Natural killer cell (primary cell): ENCODE data around the gene GALNT16. TPM values are rescaled to one million over a fixed set of nuclear protein-coding genes. Genes with fewer than 3 reads are reported as not detected.

Experiments
- ATAC-seq, 3 donors: fragments of 150-1000 bp in 2 of 3; fragments of 200-7000 bp in 1 of 3; cut with Tn5 transposase; 1 replicate in 1 of 3; 2 replicates in 2 of 3; pipeline ENCODE4 v1.10.0; 2021; ENCODE audit warnings: mild to moderate bottlenecking in 2 of 3, moderate library complexity in 2 of 3
- DNase-seq, 2 donors: peaks; one replicate each; pipeline versions ENCODE4 v3.0.0 to v3.0.0-alpha.2; 2013 to 2021; ENCODE audit warnings: mixed read lengths in 1 of 2
- H3K27ac ChIP-seq: one replicate; pipeline ENCODE4 v1.5.1; 2013; ENCODE audit warnings: mild to moderate bottlenecking, low read length
- H3K27me3 ChIP-seq: one replicate; pipeline ENCODE4 v1.6.1; 2013; ENCODE audit warnings: low read length; ENCODE audit not compliant: control insufficient read depth, insufficient read depth
- H3K36me3 ChIP-seq: one replicate; pipeline ENCODE4 v1.6.1; 2013; ENCODE audit warnings: low read length; ENCODE audit not compliant: control insufficient read depth, insufficient read depth
- H3K4me1 ChIP-seq: one replicate; pipeline ENCODE4 v1.6.1; 2013; ENCODE audit warnings: low read length; ENCODE audit not compliant: control insufficient read depth, insufficient read depth
- H3K4me3 ChIP-seq: one replicate; pipeline ENCODE4 v1.5.1; 2013; ENCODE audit warnings: low read length
- H3K9me3 ChIP-seq: one replicate; pipeline ENCODE4 v1.6.1; 2013; ENCODE audit warnings: low read length; ENCODE audit not compliant: control insufficient read depth, insufficient read depth
- H3K27ac Mint-ChIP-seq, 2 donors: one replicate each; pipeline ENCODE4 v1.8.0; 2022; ENCODE audit warnings: mild to moderate bottlenecking in 2 of 2, mixed read lengths in 2 of 2, moderate library complexity in 1 of 2
- H3K27me3 Mint-ChIP-seq, 2 donors: one replicate each; pipeline ENCODE4 v1.8.0; 2022; ENCODE audit warnings: low read depth in 2 of 2, mixed read lengths in 2 of 2
- H3K36me3 Mint-ChIP-seq: one replicate; pipeline ENCODE4 v1.8.0; 2022; ENCODE audit warnings: mixed read lengths
- H3K4me1 Mint-ChIP-seq, 2 donors: one replicate each; pipeline ENCODE4 v1.8.0; 2022; ENCODE audit warnings: mixed read lengths in 2 of 2
- H3K4me3 Mint-ChIP-seq: one replicate; pipeline ENCODE4 v1.8.0; 2022; ENCODE audit warnings: mild to moderate bottlenecking, moderate library complexity, mixed read lengths
- H3K9me3 Mint-ChIP-seq, 2 donors: one replicate each; pipeline ENCODE4 v1.8.0; 2022; ENCODE audit warnings: mixed read lengths in 2 of 2
- WGBS: methylation state at CpG from one replicate; pipeline ENCODE4 v1.1.7; 2013; ENCODE audit warnings: missing lambda C conversion rate; ENCODE audit not compliant: insufficient coverage; 5-methylcytosine and 5-hydroxymethylcytosine counted together
- intact Hi-C: fragments of 100-400 bp; cut with micrococcal nuclease; formaldehyde crosslinking; loops from one replicate; pipeline ENCODE4 v1.14.2; 2022
- total RNA-seq, 4 donors: library from RNA; stranded (reverse); fragments of 120-200 nt in 1 of 4; gene quantifications; one replicate each; pipeline versions ENCODE4 v1.2.3 to v1.2.4, GENCODE V29; 2013 to 2022
- TF ChIP-seq, protein P1 (sequence below): fragments of 200-600 bp; IDR thresholded peaks from one replicate; pipeline ENCODE4 v1.8.0; 2022; ENCODE audit warnings: antibody characterized with exemption

GALNT16 gene
- total RNA-seq, 3 donors from 2014 or later (not counting 1 experiment from before 2014, with no cell fraction given) = not detected

DNA sequence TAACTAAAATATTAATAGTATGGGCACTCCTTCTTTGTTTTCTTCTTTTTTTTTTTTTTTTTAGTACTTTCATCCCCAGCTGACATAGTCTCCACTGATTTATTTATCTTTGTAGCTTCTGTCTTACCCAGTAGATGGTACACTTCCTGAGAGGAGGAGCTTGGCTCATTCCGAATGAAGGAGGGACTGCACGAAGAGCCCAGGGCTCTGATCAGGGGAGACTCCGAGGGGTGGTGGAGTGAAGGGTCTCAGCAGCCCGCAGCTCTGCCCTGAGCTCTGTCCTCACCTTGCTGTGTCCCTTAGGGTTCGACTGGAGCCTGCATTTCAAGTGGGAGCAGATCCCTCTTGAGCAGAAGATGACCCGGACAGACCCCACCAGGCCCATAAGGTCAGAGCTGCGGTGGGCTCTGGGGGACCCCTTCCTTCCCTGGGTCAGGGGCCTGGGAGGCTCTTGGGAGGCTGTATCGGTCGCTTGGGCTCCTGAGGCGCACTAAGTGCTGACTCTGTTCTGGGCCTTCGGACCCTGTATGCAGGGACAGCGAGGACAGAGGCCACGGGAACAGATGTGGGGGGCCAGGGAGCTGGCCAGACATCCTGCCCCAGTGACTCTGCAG is 72.9 kb downstream of the GALNT16 start:
- Histone ChIP-seq H3K4me1 (no peaks in the 10 kb centered on the region), H3K4me3 (no peak overlapping the region), H3K27me3 (no peaks in the 10 kb centered on the region), H3K27ac (no peak overlapping the region), H3K9me3 (no peaks in the 10 kb centered on the region), H3K36me3 (no peaks in the 10 kb centered on the region)
- H3K27me3 Mint-ChIP-seq = peaks cover 0 to 6% of the 10 kb centered on the region in 2 donors
- H3K4me3 Mint-ChIP-seq = no peak overlapping the region
- intact Hi-C loops = no loop called here
- no peak overlapping the region for H3K27ac Mint-ChIP-seq
- no peaks in the 10 kb centered on the region for H3K9me3 Mint-ChIP-seq
- DNase-seq (no peak), ATAC-seq (no peak)
- WGBS = 85% methylated on average over 13 of the region's 13 CpGs
- H3K4me1 Mint-ChIP-seq = no peaks in the 10 kb centered on the region
- TF ChIP-seq, protein P1, sequence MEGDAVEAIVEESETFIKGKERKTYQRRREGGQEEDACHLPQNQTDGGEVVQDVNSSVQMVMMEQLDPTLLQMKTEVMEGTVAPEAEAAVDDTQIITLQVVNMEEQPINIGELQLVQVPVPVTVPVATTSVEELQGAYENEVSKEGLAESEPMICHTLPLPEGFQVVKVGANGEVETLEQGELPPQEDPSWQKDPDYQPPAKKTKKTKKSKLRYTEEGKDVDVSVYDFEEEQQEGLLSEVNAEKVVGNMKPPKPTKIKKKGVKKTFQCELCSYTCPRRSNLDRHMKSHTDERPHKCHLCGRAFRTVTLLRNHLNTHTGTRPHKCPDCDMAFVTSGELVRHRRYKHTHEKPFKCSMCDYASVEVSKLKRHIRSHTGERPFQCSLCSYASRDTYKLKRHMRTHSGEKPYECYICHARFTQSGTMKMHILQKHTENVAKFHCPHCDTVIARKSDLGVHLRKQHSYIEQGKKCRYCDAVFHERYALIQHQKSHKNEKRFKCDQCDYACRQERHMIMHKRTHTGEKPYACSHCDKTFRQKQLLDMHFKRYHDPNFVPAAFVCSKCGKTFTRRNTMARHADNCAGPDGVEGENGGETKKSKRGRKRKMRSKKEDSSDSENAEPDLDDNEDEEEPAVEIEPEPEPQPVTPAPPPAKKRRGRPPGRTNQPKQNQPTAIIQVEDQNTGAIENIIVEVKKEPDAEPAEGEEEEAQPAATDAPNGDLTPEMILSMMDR = no peak
- H3K36me3 Mint-ChIP-seq = no peaks in the 10 kb centered on the region

DNA sequence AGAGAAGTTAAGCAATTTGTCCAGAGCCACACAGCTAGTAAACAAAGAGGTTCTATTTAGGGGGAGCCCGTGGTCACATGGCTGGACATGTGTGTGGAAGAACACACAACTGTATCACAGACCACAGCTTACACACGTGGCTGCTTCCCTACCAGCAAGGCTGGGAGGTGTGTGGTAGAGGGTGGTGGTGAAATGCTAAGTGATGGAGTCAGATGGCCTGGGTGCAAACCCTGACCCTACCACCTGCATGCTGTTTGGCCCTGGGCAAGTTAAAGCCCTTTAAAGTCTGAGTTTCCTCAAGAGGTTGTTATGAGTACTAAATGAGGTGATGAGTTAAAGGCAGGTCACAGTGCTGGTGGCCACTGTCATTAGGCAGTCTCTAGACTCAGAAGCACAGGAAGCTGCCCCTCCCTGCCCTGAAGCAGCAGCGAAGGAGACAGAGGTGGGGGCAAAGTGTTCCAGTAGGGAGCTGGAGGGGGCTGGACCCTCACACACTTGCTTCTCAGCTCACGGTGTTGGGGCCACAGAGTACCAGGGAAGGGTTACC is 73.9 kb downstream of the GALNT16 start:
- H3K4me1 ChIP-seq = no peaks in the 10 kb centered on the region
- peak in 1 of 3 donors; percentile 42 for ATAC-seq
- no peaks in the 10 kb centered on the region for H3K27me3 ChIP-seq
- no peak overlapping the region for H3K27ac ChIP-seq
- H3K36me3 Mint-ChIP-seq = no peaks in the 10 kb centered on the region
- WGBS = 46% methylated on average over 3 of the region's 4 CpGs
- no peak for DNase-seq
- H3K4me3 Mint-ChIP-seq = no peak overlapping the region
- no peak overlapping the region for H3K27ac Mint-ChIP-seq
- intact Hi-C loops = no loop called here
- no peaks in the 10 kb centered on the region for H3K9me3 Mint-ChIP-seq
- no peaks in the 10 kb centered on the region for H3K36me3 ChIP-seq
- peaks cover 0 to 8% of the 10 kb centered on the region in 2 donors for H3K27me3 Mint-ChIP-seq
- TF ChIP-seq, protein P1 = no peak
- H3K4me3 ChIP-seq = no peak overlapping the region
- no peaks in the 10 kb centered on the region for H3K4me1 Mint-ChIP-seq
- H3K9me3 ChIP-seq = no peaks in the 10 kb centered on the region

DNA sequence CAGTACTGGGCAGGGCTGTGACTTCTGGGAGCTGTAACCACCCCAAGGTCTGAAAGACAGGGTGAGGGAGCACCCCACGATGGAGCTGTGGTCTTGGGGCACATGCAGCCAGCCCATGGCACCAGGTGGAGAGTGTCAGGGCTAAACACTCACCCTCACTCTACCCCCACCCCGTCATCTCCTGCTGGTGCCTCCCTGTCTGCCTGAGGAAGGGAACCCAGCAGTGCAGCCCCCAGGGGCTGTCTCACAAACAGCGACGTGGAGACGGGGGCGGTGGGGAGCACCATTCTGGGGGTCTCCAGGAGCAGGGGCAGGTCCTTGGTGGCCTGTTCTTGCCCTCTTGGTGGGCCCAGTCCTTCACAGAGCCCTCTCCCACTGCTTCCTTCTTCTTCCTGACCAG is 74.6 kb downstream of the GALNT16 start:
- no peak overlapping the region for H3K4me3 Mint-ChIP-seq
- 88% methylated on average over 6 of the region's 6 CpGs for WGBS
- intact Hi-C loops = no loop called here
- Histone ChIP-seq H3K4me1 (no peaks in the 10 kb centered on the region), H3K4me3 (no peak overlapping the region), H3K36me3 (no peaks in the 10 kb centered on the region), H3K27me3 (no peaks in the 10 kb centered on the region), H3K27ac (no peak overlapping the region), H3K9me3 (no peaks in the 10 kb centered on the region)
- H3K9me3 Mint-ChIP-seq = no peaks in the 10 kb centered on the region
- TF ChIP-seq, protein P1 = no peak
- no peak for ATAC-seq
- no peak overlapping the region for H3K27ac Mint-ChIP-seq
- no peak for DNase-seq
- no peaks in the 10 kb centered on the region for H3K4me1 Mint-ChIP-seq
- H3K36me3 Mint-ChIP-seq = no peaks in the 10 kb centered on the region
- peaks cover 0 to 8% of the 10 kb centered on the region in 2 donors for H3K27me3 Mint-ChIP-seq

DNA sequence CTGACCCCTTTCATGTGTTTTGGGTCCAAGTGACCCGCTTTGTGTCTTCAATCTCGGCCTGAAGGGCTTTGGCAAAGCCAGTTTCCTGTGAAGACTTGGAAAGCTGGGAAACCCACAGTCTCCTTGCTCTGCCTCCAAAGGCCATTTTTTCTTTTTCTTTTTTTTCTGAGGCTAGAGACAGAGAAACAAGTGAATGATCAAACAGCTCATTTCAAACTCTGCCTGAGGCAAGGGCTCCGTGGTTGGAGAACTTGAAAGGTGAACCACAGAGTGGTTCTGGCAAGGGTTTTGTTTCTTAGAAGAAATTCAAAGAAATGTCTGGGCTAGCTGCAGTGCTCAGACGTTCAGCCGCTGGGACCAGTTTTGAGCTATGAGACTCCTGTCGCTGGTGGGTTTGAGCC is 75.4 kb downstream of the GALNT16 start:
- H3K27ac Mint-ChIP-seq = no peak overlapping the region
- H3K4me3 Mint-ChIP-seq = no peak overlapping the region
- no peak overlapping the region for H3K27ac ChIP-seq
- no peaks in the 10 kb centered on the region for H3K36me3 ChIP-seq
- DNase-seq (peak in 1 of 2 donors; percentile 23), ATAC-seq (no peak)
- intact Hi-C loops = no loop called here
- H3K9me3 ChIP-seq = no peaks in the 10 kb centered on the region
- peaks cover 0 to 8% of the 10 kb centered on the region in 2 donors for H3K27me3 Mint-ChIP-seq
- 29% methylated on average over 6 of the region's 6 CpGs for WGBS
- H3K4me1 ChIP-seq = no peaks in the 10 kb centered on the region
- no peak overlapping the region for H3K4me3 ChIP-seq
- H3K9me3 Mint-ChIP-seq = no peaks in the 10 kb centered on the region
- H3K27me3 ChIP-seq = no peaks in the 10 kb centered on the region
- TF ChIP-seq, protein P1 = no peak
- H3K4me1 Mint-ChIP-seq = no peaks in the 10 kb centered on the region
- no peaks in the 10 kb centered on the region for H3K36me3 Mint-ChIP-seq
